WTC11 (cell line): ENCODE measurements around the gene MTHFS.

Source experiments
- AFF4 ChIP-seq: sonication (generic); formaldehyde crosslinking; IDR thresholded peaks from 2 replicates; pipeline ENCODE4 v1.8.1; 2023; ENCODE audit warnings: mild to moderate bottlenecking, missing genetic modification reagents, borderline replicate concordance
- CREM ChIP-seq: sonication (generic); formaldehyde crosslinking; IDR thresholded peaks from 2 replicates; pipeline ENCODE4 v1.8.1; 2022; ENCODE audit warnings: mild to moderate bottlenecking, missing genetic modification reagents, moderate library complexity
- CTCF ChIP-seq: fragments of 200-600 bp; IDR thresholded peaks from 2 replicates; pipeline ENCODE4 v1.8.0; 2022; ENCODE audit warnings: antibody characterized with exemption
- FOXK1 ChIP-seq: sonication (generic); formaldehyde crosslinking; IDR thresholded peaks from 2 replicates; pipeline ENCODE4 v1.8.0; 2022; ENCODE audit warnings: mild to moderate bottlenecking, moderate library complexity, missing genetic modification reagents
- NR1H2 ChIP-seq: sonication (generic); formaldehyde crosslinking; IDR thresholded peaks from 2 replicates; pipeline ENCODE4 v1.9.0; 2021; ENCODE audit warnings: mild to moderate bottlenecking, moderate library complexity, missing genetic modification reagents
- TEAD4 ChIP-seq: sonication (generic); formaldehyde crosslinking; IDR thresholded peaks from 2 replicates; pipeline ENCODE4 v1.8.0; 2022; ENCODE audit warnings: mild to moderate bottlenecking, missing genetic modification reagents
- USF2 ChIP-seq: sonication (generic); formaldehyde crosslinking; IDR thresholded peaks from 2 replicates; pipeline ENCODE4 v1.8.1; 2023; ENCODE audit warnings: mild to moderate bottlenecking, missing genetic modification reagents, moderate library complexity

GRCh38 chr15:79826800-79827199, 70.0 kb downstream of the MTHFS start:
- TF ChIP-seq CTCF, result no peak
- TF ChIP-seq TEAD4 (CRISPR knock-in tag), result no peak
- no peak for TF ChIP-seq FOXK1 (CRISPR knock-in tag)
- no peak for TF ChIP-seq NR1H2 (CRISPR knock-in tag)
- TF ChIP-seq USF2 (CRISPR knock-in tag), result no peak
- no peak for TF ChIP-seq CREM (CRISPR knock-in tag)
- no peak for TF ChIP-seq AFF4 (CRISPR knock-in tag)
